GM12801 (cell line): Measurements from ENCODE around the gene LENEP.

Experiments
- TF ChIP-seq, protein P1 (sequence below): IDR thresholded peaks from one replicate; pipeline ENCODE4 v1.5.1; 2011; ENCODE audit warnings: control low read depth; ENCODE audit not compliant: insufficient read length; ENCODE audit errors: extremely low read depth

LENEP gene

GRCh38 chr1:155037043-155037442 lies 43.7 kb downstream of the LENEP start:
- TF ChIP-seq, protein P1, sequence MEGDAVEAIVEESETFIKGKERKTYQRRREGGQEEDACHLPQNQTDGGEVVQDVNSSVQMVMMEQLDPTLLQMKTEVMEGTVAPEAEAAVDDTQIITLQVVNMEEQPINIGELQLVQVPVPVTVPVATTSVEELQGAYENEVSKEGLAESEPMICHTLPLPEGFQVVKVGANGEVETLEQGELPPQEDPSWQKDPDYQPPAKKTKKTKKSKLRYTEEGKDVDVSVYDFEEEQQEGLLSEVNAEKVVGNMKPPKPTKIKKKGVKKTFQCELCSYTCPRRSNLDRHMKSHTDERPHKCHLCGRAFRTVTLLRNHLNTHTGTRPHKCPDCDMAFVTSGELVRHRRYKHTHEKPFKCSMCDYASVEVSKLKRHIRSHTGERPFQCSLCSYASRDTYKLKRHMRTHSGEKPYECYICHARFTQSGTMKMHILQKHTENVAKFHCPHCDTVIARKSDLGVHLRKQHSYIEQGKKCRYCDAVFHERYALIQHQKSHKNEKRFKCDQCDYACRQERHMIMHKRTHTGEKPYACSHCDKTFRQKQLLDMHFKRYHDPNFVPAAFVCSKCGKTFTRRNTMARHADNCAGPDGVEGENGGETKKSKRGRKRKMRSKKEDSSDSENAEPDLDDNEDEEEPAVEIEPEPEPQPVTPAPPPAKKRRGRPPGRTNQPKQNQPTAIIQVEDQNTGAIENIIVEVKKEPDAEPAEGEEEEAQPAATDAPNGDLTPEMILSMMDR = no peak

DNA sequence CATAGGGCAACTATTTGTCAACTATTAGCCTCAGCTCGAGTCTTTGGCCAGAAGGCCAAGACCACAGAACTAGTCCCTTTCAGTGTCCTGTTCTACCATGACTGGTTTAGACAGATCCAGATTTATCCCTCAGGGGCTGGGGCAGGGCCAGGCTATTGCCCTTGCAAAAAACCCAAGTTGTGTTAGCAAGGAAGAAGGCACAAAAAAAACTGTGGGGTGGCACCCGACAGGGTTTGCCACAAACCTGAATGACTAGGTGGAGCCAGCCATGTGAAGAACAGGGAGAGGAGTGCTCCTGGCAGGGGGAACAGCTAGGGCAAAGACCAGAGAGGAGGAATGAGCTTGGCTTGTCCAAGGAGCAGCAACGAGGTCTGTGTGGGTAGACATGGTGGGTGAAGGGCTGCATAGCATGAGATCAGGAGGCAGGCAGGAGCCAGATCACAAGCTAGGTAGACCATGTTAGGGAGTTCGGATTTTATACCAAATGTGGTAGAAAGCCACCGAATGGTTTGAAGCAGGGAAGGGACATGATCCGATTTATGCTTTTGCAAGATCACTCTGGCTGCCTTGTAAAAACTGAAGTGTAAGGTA lies 44.6 kb downstream of the LENEP start:
- TF ChIP-seq, protein P1 = no peak

GRCh38 chr1:155038602-155039307 lies 45.4 kb downstream of the LENEP start:
- TF ChIP-seq, protein P1 = no peak

DNA sequence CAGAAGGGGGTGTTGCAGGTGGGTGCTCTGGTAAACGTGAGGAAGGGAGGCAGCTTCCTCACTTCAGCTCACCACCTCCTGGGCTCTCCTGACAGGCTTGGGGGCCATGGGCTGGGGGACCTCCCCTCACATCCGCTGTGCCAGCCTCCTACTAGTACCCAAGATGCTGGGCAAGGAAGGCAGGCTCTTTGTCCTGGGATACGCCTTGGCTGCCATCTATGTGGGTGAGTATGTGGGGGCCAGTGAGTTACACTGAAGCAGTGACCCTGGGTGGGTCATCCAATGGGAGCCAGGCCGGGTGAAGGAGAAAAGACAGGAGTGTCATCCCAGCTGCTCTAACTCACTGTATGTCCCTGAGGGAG lies 45.9 kb downstream of the LENEP start:
- TF ChIP-seq, protein P1 = no peak

DNA sequence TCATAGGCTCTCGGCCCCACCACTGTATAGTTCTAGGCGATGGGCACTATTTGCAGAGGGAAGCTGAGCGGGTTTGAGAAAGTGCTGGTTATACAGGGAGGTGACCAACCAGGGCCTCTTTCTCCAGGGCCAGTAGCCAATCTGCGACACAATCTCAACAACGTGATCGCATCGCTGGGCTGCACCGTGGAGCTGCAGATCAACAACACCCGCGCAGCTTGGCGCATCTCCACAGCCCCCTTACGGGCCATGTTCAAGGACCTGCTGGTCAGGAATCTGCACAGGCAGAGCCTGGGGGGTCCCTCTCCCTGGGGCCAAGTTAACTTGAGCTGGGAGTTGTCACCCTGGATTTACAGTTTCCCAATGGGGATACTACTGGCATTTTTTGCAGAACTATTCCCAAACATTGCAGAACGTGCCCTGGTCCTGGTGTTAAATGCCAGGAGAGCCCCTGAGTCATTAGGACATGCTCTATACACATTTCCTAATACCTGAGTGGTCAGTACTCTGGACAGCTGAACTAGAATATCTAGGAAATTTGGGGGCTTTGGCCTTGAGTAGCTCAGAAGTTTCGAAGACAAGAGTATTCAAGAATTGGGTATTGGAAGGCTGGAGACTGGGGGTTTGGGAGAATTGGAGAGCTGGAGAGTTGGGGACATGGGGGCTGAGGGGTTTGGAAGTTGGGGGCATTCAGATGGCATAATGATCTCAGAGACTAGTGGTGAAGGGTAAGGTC lies 47.1 kb downstream of the LENEP start:
- TF ChIP-seq, protein P1 = no peak

- TF ChIP-seq, protein P1 = no peak
Observed at GRCh38 chr1:155042789-155043188, 49.4 kb downstream of the LENEP start.

GRCh38 chr1:155043301-155043702 lies 49.9 kb downstream of the LENEP start:
- TF ChIP-seq, protein P1 = no peak
